Kasumi-1 (cell line): ENCODE measurements around the gene GALNT2.

Source experiments
- DNase-seq, 2 experiments: peaks; one replicate each; lab custom pipeline; 2025; lab: John Stamatoyannopoulos, UW

Gene GALNT2

GRCh38 chr1:230186003-230186863 is 119.2 kb downstream of the GALNT2 start:
- DNase-seq: peak in 1 of 2 experiments; percentile 12

- peak; percentile 93 for DNase-seq
Measured at GRCh38 chr1:230186874-230187273, 119.8 kb downstream of the GALNT2 start.

- no peak for DNase-seq
Measured at GRCh38 chr1:230187290-230187689, 120.3 kb downstream of the GALNT2 start.

- DNase-seq: no peak
Measured at GRCh38 chr1:230188826-230189225, 121.8 kb downstream of the GALNT2 start.

GRCh38 chr1:230189341-230189740 is 122.3 kb downstream of the GALNT2 start:
- no peak for DNase-seq

GRCh38 chr1:230189824-230190223 is 122.8 kb downstream of the GALNT2 start:
- no peak for DNase-seq

GRCh38 chr1:230191079-230191804 is 124.2 kb downstream of the GALNT2 start:
- peak; percentile 97 to 98 for DNase-seq

- DNase-seq: no peak
Measured at GRCh38 chr1:230191855-230192254, 124.8 kb downstream of the GALNT2 start.

- no peak for DNase-seq
Measured at GRCh38 chr1:230194525-230194924, 127.5 kb downstream of the GALNT2 start.

GRCh38 chr1:230195199-230195598 is 128.2 kb downstream of the GALNT2 start:
- peak in 1 of 2 experiments; percentile 7 for DNase-seq

- DNase-seq: no peak
Measured at GRCh38 chr1:230196077-230196476, 129.0 kb downstream of the GALNT2 start.

GRCh38 chr1:230197644-230198567 is 130.9 kb downstream of the GALNT2 start:
- DNase-seq: no peak

GRCh38 chr1:230199034-230199433 is 132.0 kb downstream of the GALNT2 start:
- DNase-seq: no peak

GRCh38 chr1:230199554-230199953 is 132.5 kb downstream of the GALNT2 start:
- no peak for DNase-seq

- no peak for DNase-seq
Measured at GRCh38 chr1:230200276-230200675, 133.2 kb downstream of the GALNT2 start.

GRCh38 chr1:230201445-230201844 is 134.4 kb downstream of the GALNT2 start:
- DNase-seq: no peak

GRCh38 chr1:230204842-230205241 is 137.8 kb downstream of the GALNT2 start:
- DNase-seq: no peak

GRCh38 chr1:230205719-230206198 is 138.7 kb downstream of the GALNT2 start:
- DNase-seq: no peak

GRCh38 chr1:230206207-230206606 is 139.2 kb downstream of the GALNT2 start:
- no peak for DNase-seq

GRCh38 chr1:230206976-230207375 is 139.9 kb downstream of the GALNT2 start:
- DNase-seq: no peak

GRCh38 chr1:230207598-230207997 is 140.6 kb downstream of the GALNT2 start:
- no peak for DNase-seq
